Trophoblast cell (in vitro differentiated cells and primary cell): ENCODE results near the gene HIF1AN.

Source experiments
- DNase-seq, 2 donors: peaks; one replicate each; pipeline ENCODE4 v3.0.0-alpha.2; 2016
- H2AFZ ChIP-seq: 2 replicates; pipeline ENCODE4 v1.6.1; 2013; ENCODE audit warnings: low read length, moderate library complexity, mild to moderate bottlenecking; ENCODE audit not compliant: insufficient read depth, poor library complexity
- H2AK5ac ChIP-seq: 2 replicates; pipeline ENCODE4 v1.6.1; 2013; ENCODE audit warnings: mild to moderate bottlenecking, low read length
- H2BK120ac ChIP-seq: 2 replicates; pipeline ENCODE4 v1.6.1; 2013; ENCODE audit warnings: low read length, mild to moderate bottlenecking, moderate library complexity; ENCODE audit not compliant: insufficient read depth, poor library complexity
- H2BK12ac ChIP-seq: 2 replicates; pipeline ENCODE4 v1.6.1; 2013; ENCODE audit warnings: mild to moderate bottlenecking, low read length, moderate library complexity
- H2BK5ac ChIP-seq: 2 replicates; pipeline ENCODE4 v1.6.1; 2013; ENCODE audit warnings: low read length, low read depth, moderate library complexity, mild to moderate bottlenecking; ENCODE audit not compliant: poor library complexity
- H3K14ac ChIP-seq: 2 replicates; pipeline ENCODE4 v1.6.1; 2013; ENCODE audit warnings: mild to moderate bottlenecking, low read length
- H3K18ac ChIP-seq: 2 replicates; pipeline ENCODE4 v1.6.1; 2013; ENCODE audit warnings: mild to moderate bottlenecking, low read length
- H3K23ac ChIP-seq: 2 replicates; pipeline ENCODE4 v1.6.1; 2013; ENCODE audit warnings: low read length
- H3K27ac ChIP-seq: 2 replicates; pipeline ENCODE4 v1.5.1; 2013; ENCODE audit warnings: low read depth, mild to moderate bottlenecking, inconsistent platforms, low read length, moderate library complexity
- H3K27me3 ChIP-seq: 2 replicates; pipeline ENCODE4 v1.6.1; 2013; ENCODE audit warnings: inconsistent platforms, mild to moderate bottlenecking, low read length, moderate library complexity; ENCODE audit not compliant: insufficient read depth
- H3K36me3 ChIP-seq, 2 experiments: 1 replicate in 1 of 2; 2 replicates in 1 of 2; pipeline ENCODE4 v1.6.1; 2013; ENCODE audit warnings: low read length in 2 of 2, mild to moderate bottlenecking in 2 of 2, moderate library complexity in 1 of 2; ENCODE audit not compliant: insufficient read depth in 2 of 2, control insufficient read depth in 1 of 2
- H3K4ac ChIP-seq: 2 replicates; pipeline ENCODE4 v1.6.1; 2013; ENCODE audit warnings: low read depth, mild to moderate bottlenecking, low read length, moderate library complexity
- H3K4me1 ChIP-seq, 2 experiments: 1 replicate in 1 of 2; 2 replicates in 1 of 2; pipeline ENCODE4 v1.6.1; 2013; ENCODE audit warnings: low read length in 2 of 2, mild to moderate bottlenecking in 2 of 2, moderate library complexity in 1 of 2; ENCODE audit not compliant: insufficient read depth in 2 of 2, control insufficient read depth in 1 of 2
- H3K4me2 ChIP-seq: 2 replicates; pipeline ENCODE4 v1.6.1; 2013; ENCODE audit warnings: inconsistent platforms, mild to moderate bottlenecking, low read length, moderate library complexity
- H3K4me3 ChIP-seq: 2 replicates; pipeline ENCODE4 v1.5.1; 2013; ENCODE audit warnings: mild to moderate bottlenecking, low read depth, low read length, inconsistent platforms
- H3K79me1 ChIP-seq: one replicate; pipeline ENCODE4 v1.6.1; 2013; ENCODE audit warnings: low read length
- H3K79me2 ChIP-seq: 2 replicates; pipeline ENCODE4 v1.6.1; 2013; ENCODE audit warnings: low read length, mild to moderate bottlenecking; ENCODE audit not compliant: control insufficient read depth, insufficient read depth, poor library complexity
- H3K9ac ChIP-seq: 2 replicates; pipeline ENCODE4 v1.6.1; 2013; ENCODE audit warnings: mild to moderate bottlenecking, low read length
- H3K9me3 ChIP-seq: 2 replicates; pipeline ENCODE4 v1.6.1; 2013; ENCODE audit warnings: low read depth, mild to moderate bottlenecking, control low read depth, inconsistent platforms, low read length; ENCODE audit not compliant: insufficient read depth
- H4K12ac ChIP-seq: 2 replicates; pipeline ENCODE4 v1.6.1; 2013; ENCODE audit warnings: low read depth, mild to moderate bottlenecking, low read length, moderate library complexity
- H4K8ac ChIP-seq: 2 replicates; pipeline ENCODE4 v1.6.1; 2013; ENCODE audit warnings: low read depth, mild to moderate bottlenecking, low read length, moderate library complexity
- H4K91ac ChIP-seq: one replicate; pipeline ENCODE4 v1.6.1; 2013; ENCODE audit warnings: low read depth, mild to moderate bottlenecking, low read length, moderate library complexity
- WGBS: extraction: QIAGEN DNeasy Blood & Tissue Kit; methylation state at CpG from one replicate; pipeline ENCODE4 v1.1.7; 2013; ENCODE audit warnings: missing lambda C conversion rate; ENCODE audit not compliant: insufficient read length, insufficient coverage; ENCODE audit errors: extremely low coverage; 5-methylcytosine and 5-hydroxymethylcytosine counted together

HIF1AN gene

DNA sequence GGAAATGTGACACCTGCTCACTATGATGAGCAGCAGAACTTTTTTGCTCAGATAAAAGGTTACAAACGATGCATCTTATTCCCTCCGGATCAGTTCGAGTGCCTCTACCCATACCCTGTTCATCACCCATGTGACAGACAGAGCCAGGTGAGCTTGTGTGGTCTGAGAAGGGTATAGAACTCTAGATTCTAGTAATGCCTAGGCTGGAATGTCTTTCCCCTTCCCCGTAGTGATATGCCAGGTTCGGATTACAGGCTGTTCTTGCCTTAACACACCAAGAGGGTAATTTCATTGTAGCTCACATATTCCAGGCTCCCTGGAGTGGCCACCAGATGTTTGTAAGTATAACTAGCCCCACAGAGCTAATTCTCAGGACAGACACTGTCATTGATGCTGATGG, 9.2 kb downstream of the HIF1AN start:
- no peak overlapping the region for H4K91ac ChIP-seq
- H2BK12ac ChIP-seq: no peak overlapping the region
- WGBS: no CpG with 5 or more reads among the region's 5 CpGs

DNA sequence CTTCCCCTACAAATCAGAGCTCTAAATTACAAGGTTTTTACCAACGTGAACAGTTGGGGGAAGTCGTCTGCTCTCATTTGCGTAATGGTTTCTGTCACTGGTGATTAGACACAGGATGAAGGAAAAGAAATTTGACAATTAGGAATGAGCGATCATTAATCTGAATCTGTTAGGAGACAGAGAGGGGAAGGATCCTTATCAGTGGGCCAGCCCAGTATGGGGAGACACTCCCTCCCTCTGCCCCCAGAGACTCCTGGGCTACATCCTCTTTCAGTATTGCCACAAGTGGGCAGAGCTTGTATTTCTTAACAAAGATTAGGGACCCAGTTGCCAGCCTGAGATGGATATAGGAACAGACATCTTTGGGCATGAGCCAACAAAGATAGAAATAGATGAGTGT, 15.5 kb downstream of the HIF1AN start:
- no peak overlapping the region for H3K4me2 ChIP-seq
- no peak overlapping the region for H3K4me3 ChIP-seq
- H3K27ac ChIP-seq: no peak overlapping the region
- H3K36me3 ChIP-seq: peaks cover 31 to 49% of the 10 kb centered on the region in 2 experiments
- H3K14ac ChIP-seq: no peak overlapping the region
- H3K27me3 ChIP-seq: no peaks in the 10 kb centered on the region
- no peak overlapping the region for H4K91ac ChIP-seq
- no peak overlapping the region for H3K9ac ChIP-seq
- H2AK5ac ChIP-seq: no peak overlapping the region
- no peak overlapping the region for H2BK5ac ChIP-seq
- H2BK12ac ChIP-seq: no peak overlapping the region
- no peaks in the 10 kb centered on the region for H3K79me2 ChIP-seq
- no peak overlapping the region for H3K18ac ChIP-seq
- no CpG with 5 or more reads among the region's 4 CpGs for WGBS
- H4K8ac ChIP-seq: no peak overlapping the region
- no peak for DNase-seq
- H3K79me1 ChIP-seq: no peaks in the 10 kb centered on the region
- H4K12ac ChIP-seq: no peak overlapping the region
- H2BK120ac ChIP-seq: no peak overlapping the region
- H3K9me3 ChIP-seq: no peaks in the 10 kb centered on the region
- H3K4ac ChIP-seq: no peak overlapping the region
- no peaks in the 10 kb centered on the region for H3K4me1 ChIP-seq
- H3K23ac ChIP-seq: no peak overlapping the region
- H2AFZ ChIP-seq: no peak overlapping the region

More for the DNA sequence above, 9.2 kb downstream of the HIF1AN start:
- Histone ChIP-seq H3K4ac (no peak overlapping the region), H3K18ac (no peak overlapping the region), H3K27ac (no peak overlapping the region), H3K36me3 (peaks cover 51 to 70% of the 10 kb centered on the region in 2 experiments), H3K9me3 (no peaks in the 10 kb centered on the region), H3K4me1 (no peaks in the 10 kb centered on the region), H3K4me3 (no peak overlapping the region), H2BK120ac (no peak overlapping the region), H4K8ac (no peak overlapping the region), H3K14ac (no peak overlapping the region), H3K23ac (no peak overlapping the region), H3K4me2 (no peak overlapping the region), H3K9ac (no peak overlapping the region), H2AK5ac (no peak overlapping the region), H2BK5ac (no peak overlapping the region), H4K12ac (no peak overlapping the region), H3K79me2 (no peaks in the 10 kb centered on the region), H2AFZ (no peak overlapping the region), H3K27me3 (no peaks in the 10 kb centered on the region), H3K79me1 (no peaks in the 10 kb centered on the region)
- DNase-seq: no peak

DNA sequence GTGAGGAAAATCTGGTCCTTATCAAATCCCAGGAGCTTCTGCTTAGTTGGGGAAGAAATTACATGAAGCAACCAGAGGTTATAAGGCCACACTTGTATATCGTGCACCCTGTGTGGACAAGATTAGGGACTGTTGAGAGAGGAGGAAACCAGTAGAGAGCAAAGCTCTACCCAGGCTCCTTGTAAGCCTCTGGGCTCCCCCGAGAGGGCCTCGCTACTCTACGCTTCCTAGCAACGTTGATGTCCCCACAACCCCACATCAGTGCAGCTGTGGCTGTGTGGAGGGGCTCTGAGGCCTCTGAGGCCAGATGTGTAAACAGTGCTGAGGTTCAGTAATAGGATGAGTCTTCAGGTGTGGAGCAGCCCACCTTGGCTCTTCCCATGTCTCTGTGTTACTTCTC, 16.0 kb downstream of the HIF1AN start:
- Histone ChIP-seq H3K14ac (no peak overlapping the region), H3K27me3 (no peaks in the 10 kb centered on the region), H2BK5ac (no peak overlapping the region), H2BK120ac (no peak overlapping the region), H3K4me2 (no peak overlapping the region), H3K4me1 (no peaks in the 10 kb centered on the region), H3K9me3 (no peaks in the 10 kb centered on the region), H3K4ac (no peak overlapping the region), H3K9ac (no peak overlapping the region), H4K91ac (no peak overlapping the region), H2AFZ (no peak overlapping the region), H3K23ac (no peak overlapping the region), H3K4me3 (no peak overlapping the region), H4K12ac (no peak overlapping the region), H2BK12ac (no peak overlapping the region), H3K79me2 (no peaks in the 10 kb centered on the region), H3K27ac (no peak overlapping the region), H3K79me1 (no peaks in the 10 kb centered on the region), H3K18ac (no peak overlapping the region), H4K8ac (no peak overlapping the region), H2AK5ac (no peak overlapping the region), H3K36me3 (peaks cover 31 to 49% of the 10 kb centered on the region in 2 experiments)
- no CpG with 5 or more reads among the region's 5 CpGs for WGBS
- no peak for DNase-seq

DNA sequence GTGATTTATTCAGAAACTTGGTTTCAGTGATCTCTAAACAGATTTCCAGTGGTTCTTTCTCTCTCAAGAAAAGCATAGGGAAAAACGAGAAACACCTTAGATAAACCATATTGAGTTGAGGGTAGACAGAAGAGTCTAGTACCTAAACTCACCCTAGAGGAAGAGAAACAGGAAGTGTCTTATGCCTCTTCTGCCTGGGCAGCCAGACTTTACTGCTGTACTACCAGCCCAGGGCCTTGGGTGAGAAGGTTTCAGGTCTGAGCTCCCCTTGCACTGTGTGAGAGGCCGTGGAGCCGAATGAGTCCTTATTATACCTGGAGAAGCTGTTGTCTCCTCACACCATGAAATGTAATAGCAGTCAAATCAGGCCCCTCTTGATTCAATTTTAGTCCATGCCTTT, 18.2 kb downstream of the HIF1AN start:
- no peaks in the 10 kb centered on the region for H3K79me2 ChIP-seq
- peaks cover 12 to 29% of the 10 kb centered on the region in 2 experiments for H3K36me3 ChIP-seq
- no peak overlapping the region for H3K4me3 ChIP-seq
- no peak overlapping the region for H3K9ac ChIP-seq
- no CpG with 5 or more reads among the region's 3 CpGs for WGBS
- no peak overlapping the region for H2AFZ ChIP-seq
- H4K12ac ChIP-seq: no peak overlapping the region
- H3K4me2 ChIP-seq: no peak overlapping the region
- H3K27ac ChIP-seq: no peak overlapping the region
- H3K9me3 ChIP-seq: no peaks in the 10 kb centered on the region
- H3K4ac ChIP-seq: no peak overlapping the region
- H4K8ac ChIP-seq: no peak overlapping the region
- no peak for DNase-seq
- no peak overlapping the region for H3K18ac ChIP-seq
- no peak overlapping the region for H2BK5ac ChIP-seq
- no peak overlapping the region for H3K23ac ChIP-seq
- H2AK5ac ChIP-seq: no peak overlapping the region
- no peaks in the 10 kb centered on the region for H3K27me3 ChIP-seq
- H4K91ac ChIP-seq: no peak overlapping the region
- H3K14ac ChIP-seq: no peak overlapping the region
- no peak overlapping the region for H2BK12ac ChIP-seq
- H2BK120ac ChIP-seq: no peak overlapping the region
- H3K4me1 ChIP-seq: no peaks in the 10 kb centered on the region
- no peaks in the 10 kb centered on the region for H3K79me1 ChIP-seq
